Gastroesophageal sphincter (tissue), 4 donors: ENCODE results near the gene KRT6A. TPM values are rescaled to one million over a fixed set of nuclear protein-coding genes. Genes with fewer than 3 reads are reported as not detected.

Source experiments
- ATAC-seq: fragments of 150-250 bp; one replicate; pipeline ENCODE4 v1.9.1; 2016; ENCODE audit warnings: mild to moderate bottlenecking, moderate library complexity
- H3K27ac ChIP-seq, 4 donors: fragments of 200-600 bp; sonication (generic) in 3 of 4; 1 replicate in 3 of 4; 2 replicates in 1 of 4; pipeline ENCODE4 v1.5.1; 2016 to 2019
- H3K27me3 ChIP-seq: fragments of 200-600 bp; sonication (generic); one replicate; pipeline ENCODE4 v1.5.1; 2019
- H3K36me3 ChIP-seq, 2 donors: fragments of 200-600 bp; sonication (generic); one replicate each; pipeline ENCODE4 v1.5.1; 2019; ENCODE audit warnings: control low read depth in 1 of 2
- H3K4me1 ChIP-seq, 3 donors: fragments of 200-600 bp; sonication (generic); 1 replicate in 2 of 3; 2 replicates in 1 of 3; pipeline ENCODE4 v1.5.1; 2016 to 2019; ENCODE audit warnings: control low read depth in 2 of 3
- H3K4me3 ChIP-seq, 2 donors: fragments of 200-600 bp; sonication (generic); one replicate each; pipeline ENCODE4 v1.5.1; 2019; ENCODE audit warnings: mild to moderate bottlenecking in 1 of 2, moderate library complexity in 1 of 2
- H3K9me3 ChIP-seq, 3 donors: fragments of 200-600 bp; sonication (generic); one replicate each; pipeline ENCODE4 v1.5.1; 2017 to 2019; ENCODE audit warnings: control low read depth in 2 of 3
- CTCF ChIP-seq, 4 experiments: fragments of 200-600 bp in 2 of 4; fragments of 450-650 bp in 2 of 4; sonication (generic) in 1 of 4; IDR thresholded peaks; one replicate each; pipeline ENCODE4 v1.5.1; 2017 to 2019; ENCODE audit warnings: antibody characterized with exemption in 4 of 4, mild to moderate bottlenecking in 2 of 4, moderate library complexity in 2 of 4
- EP300 ChIP-seq: sonication (generic); formaldehyde crosslinking; IDR thresholded peaks from one replicate; pipeline ENCODE4 v1.6.1; 2017; ENCODE audit warnings: antibody characterized with exemption, mild to moderate bottlenecking
- POLR2A ChIP-seq, 2 donors: fragments of 450-650 bp; IDR thresholded peaks; one replicate each; pipeline ENCODE4 v1.6.1; 2017; ENCODE audit warnings: antibody characterized with exemption in 2 of 2, mild to moderate bottlenecking in 2 of 2, moderate library complexity in 1 of 2
- POLR2AphosphoS5 ChIP-seq: sonication (generic); formaldehyde crosslinking; IDR thresholded peaks from one replicate; pipeline ENCODE4 v1.6.1; 2017; ENCODE audit warnings: antibody characterized with exemption
- WGBS, 2 donors: methylation state at CpG; one replicate each; pipeline ENCODE4 v1.1.5; 2018; ENCODE audit warnings: low coverage in 1 of 2; 5-methylcytosine and 5-hydroxymethylcytosine counted together
- total RNA-seq, 4 donors: library from RNA; depleted of rRNA; stranded (reverse); fragments of >200 nt; gene quantifications; one replicate each; pipeline ENCODE4 v1.1.0, GENCODE V29; 2016

KRT6A gene
- total RNA-seq, 4 donors from 2014 or later: 2.7 to 713 (median 61.8) TPM

- WGBS, 2 donors: 78% methylated on average over 3 of the region's 10 CpGs; no CpG with 5 or more reads in 1 of the 2 donors
Observed at GRCh38 chr12:52522346-52523011, 29.4 kb upstream of the KRT6A start.

GRCh38 chr12:52521568-52522266 is 28.7 kb upstream of the KRT6A start:
- peaks cover 11% of the 10 kb centered on the region for H3K27me3 ChIP-seq
- no peaks in the 10 kb centered on the region for H3K4me1 ChIP-seq
- TF ChIP-seq POLR2AphosphoS5 (no peak), CTCF (IDR thresholded peaks at IDR 0.05) (no peak), EP300 (no peak), POLR2A (IDR thresholded peaks at IDR 0.05) (no peak)
- no peak for ATAC-seq
- no peak overlapping the region for H3K27ac ChIP-seq
- no peaks in the 10 kb centered on the region for H3K9me3 ChIP-seq
- H3K36me3 ChIP-seq: no peaks in the 10 kb centered on the region
- H3K4me3 ChIP-seq: no peak overlapping the region
- WGBS, 2 donors: 40 to 100% methylated on average over 1 of the region's 10 CpGs

More at GRCh38 chr12:52522346-52523011, 29.4 kb upstream of the KRT6A start:
- Histone ChIP-seq H3K4me1 (no peaks in the 10 kb centered on the region), H3K4me3 (no peak overlapping the region), H3K27ac (no peak overlapping the region), H3K27me3 (peaks cover 11% of the 10 kb centered on the region), H3K9me3 (no peaks in the 10 kb centered on the region), H3K36me3 (no peaks in the 10 kb centered on the region)
- ATAC-seq: peak; percentile 47
- TF ChIP-seq CTCF (IDR thresholded peaks at IDR 0.05) (no peak), POLR2AphosphoS5 (no peak)

GRCh38 chr12:52521175-52521567 is 28.1 kb upstream of the KRT6A start:
- ATAC-seq: no peak
- Histone ChIP-seq H3K4me3 (no peak overlapping the region), H3K36me3 (no peaks in the 10 kb centered on the region), H3K9me3 (no peaks in the 10 kb centered on the region), H3K27ac (no peak overlapping the region), H3K4me1 (no peaks in the 10 kb centered on the region), H3K27me3 (peaks cover 11% of the 10 kb centered on the region)
- TF ChIP-seq CTCF (IDR thresholded peaks at IDR 0.05): no peak
- no peak for TF ChIP-seq POLR2AphosphoS5
- TF ChIP-seq EP300: no peak
- TF ChIP-seq POLR2A (IDR thresholded peaks at IDR 0.05): no peak
- 68 to 77% methylated on average over 3 to 5 of the region's 10 CpGs for WGBS, 2 donors

GRCh38 chr12:52519826-52520662 is 27.0 kb upstream of the KRT6A start, which contains the start of gene KRT5:
Gene KRT5 (minus strand): TSS chr12:52520394. CDS start chr12:52520296, 98 bp downstream.
- 75 to 79% methylated on average over 2 to 6 of the region's 29 CpGs for WGBS, 2 donors
- TF ChIP-seq EP300: no peak
- no peak for TF ChIP-seq CTCF (IDR thresholded peaks at IDR 0.05)
- TF ChIP-seq POLR2AphosphoS5: no peak
- H3K27ac ChIP-seq: no peak within 1 kb of the TSS
- no peak within 1 kb of the TSS for H3K4me3 ChIP-seq
- H3K9me3 ChIP-seq: no peaks in the 10 kb centered on the region
- H3K27me3 ChIP-seq: peaks cover 11% of the 10 kb centered on the region
- no peaks in the 10 kb centered on the region for H3K36me3 ChIP-seq
- no peaks in the 10 kb centered on the region for H3K4me1 ChIP-seq
- no peak for ATAC-seq
